HG03095 (cell line): ENCODE measurements around the gene ATP6AP1.

Source experiments
- ATAC-seq: cut with Tn5 transposase; IDR thresholded peaks from one replicate; pipeline ENCODE4 v1.9.1; 2021; ENCODE audit warnings: moderate library complexity; ENCODE audit not compliant: unreplicated experiment

The ATP6AP1 gene

DNA sequence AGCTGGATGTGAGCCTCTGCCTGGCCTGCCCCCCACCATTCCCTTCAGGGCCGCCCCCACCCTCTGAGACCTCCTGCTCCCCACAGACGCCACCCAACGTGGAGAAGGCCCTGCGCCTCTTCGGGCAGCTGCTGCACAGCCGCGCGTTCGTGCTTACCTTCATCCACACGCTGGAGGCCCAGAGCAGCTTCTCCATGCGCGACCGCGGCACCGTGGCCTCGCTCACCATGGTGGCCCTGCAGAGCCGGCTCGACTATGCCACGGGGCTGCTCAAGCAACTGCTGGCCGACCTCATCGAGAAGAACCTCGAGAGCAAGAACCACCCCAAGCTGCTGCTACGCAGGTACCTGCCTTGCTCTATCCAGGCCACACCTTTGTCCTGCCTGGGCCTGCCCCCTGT, 39.7 kb downstream of the ATP6AP1 start:
- no peak for ATAC-seq

GRCh38 chrX:154469114-154469513, 40.6 kb downstream of the ATP6AP1 start:
- no peak for ATAC-seq

- no peak for ATAC-seq
These were observed 41.4 kb downstream of the ATP6AP1 start for GRCh38 chrX:154469880-154470279.

GRCh38 chrX:154470434-154470833, 42.0 kb downstream of the ATP6AP1 start:
- no peak for ATAC-seq

GRCh38 chrX:154470914-154471568, 42.6 kb downstream of the ATP6AP1 start:
- no peak for ATAC-seq

- no peak for ATAC-seq
These were observed 43.6 kb downstream of the ATP6AP1 start for GRCh38 chrX:154471839-154472684.

DNA sequence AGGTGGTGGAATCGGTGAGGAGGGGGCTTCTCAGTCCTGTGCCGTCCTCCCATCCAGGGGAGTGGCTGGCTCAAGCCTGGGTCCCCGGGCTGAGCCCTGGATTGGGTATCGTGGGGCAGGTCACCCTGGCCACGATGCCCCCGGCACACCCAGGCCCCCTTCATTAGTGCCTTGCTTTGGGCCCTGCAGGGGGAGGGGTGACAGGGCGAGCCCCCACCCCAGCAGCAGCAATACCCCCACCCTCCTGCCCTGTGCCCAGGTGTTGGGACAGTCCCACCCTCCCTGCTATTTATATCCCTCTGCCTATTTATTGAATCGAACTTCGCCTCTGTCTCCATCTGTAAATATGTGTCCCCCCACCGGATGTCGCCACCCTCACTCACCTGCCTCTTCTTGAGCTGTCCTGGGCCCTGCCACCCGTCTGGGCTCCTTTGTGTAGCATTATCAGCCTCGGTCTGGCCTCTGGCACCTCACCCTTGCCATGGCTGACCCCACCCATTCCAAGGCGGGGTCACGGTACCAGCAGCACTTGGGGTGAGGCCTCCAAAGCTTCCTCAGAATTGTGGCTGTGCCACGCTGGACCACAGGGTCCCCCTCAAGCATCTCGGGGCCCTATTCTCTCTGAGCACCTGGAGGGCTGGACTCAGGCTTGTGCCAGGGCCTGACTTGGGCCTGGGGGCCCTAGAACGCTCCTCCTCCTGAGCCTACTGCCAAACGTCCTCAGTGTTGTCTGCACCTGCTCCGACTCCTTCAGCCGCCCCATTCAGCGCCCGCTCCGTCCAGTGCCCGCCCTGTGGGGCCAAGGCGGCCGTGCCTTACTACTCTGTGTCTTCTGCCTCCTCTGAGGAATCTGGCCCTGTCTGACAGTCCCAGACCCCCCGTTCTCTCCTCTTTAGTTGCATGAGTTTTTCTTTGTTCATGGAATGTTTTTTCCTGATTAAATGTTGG, 44.5 kb downstream of the ATP6AP1 start:
- ATAC-seq = no peak

DNA sequence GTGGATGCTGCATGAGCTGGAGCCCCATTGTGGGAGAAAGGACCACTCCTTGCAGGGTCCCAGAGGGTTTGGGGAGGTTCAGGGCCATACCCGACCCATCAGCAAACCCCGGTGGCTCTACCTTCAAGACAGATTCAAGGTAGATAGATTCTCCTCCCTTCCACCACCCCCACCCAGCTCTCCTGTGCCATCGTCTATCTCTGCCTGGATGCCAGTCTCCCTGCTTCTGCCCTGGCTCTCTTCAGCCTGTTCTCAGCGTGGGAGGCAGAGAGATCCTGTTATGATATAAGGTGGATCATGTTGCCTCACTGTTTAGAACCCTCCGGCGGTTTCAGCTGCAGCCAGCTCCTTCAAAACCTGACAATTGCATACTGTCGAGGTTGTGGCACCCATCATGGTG, 45.2 kb downstream of the ATP6AP1 start:
- ATAC-seq = no peak

DNA sequence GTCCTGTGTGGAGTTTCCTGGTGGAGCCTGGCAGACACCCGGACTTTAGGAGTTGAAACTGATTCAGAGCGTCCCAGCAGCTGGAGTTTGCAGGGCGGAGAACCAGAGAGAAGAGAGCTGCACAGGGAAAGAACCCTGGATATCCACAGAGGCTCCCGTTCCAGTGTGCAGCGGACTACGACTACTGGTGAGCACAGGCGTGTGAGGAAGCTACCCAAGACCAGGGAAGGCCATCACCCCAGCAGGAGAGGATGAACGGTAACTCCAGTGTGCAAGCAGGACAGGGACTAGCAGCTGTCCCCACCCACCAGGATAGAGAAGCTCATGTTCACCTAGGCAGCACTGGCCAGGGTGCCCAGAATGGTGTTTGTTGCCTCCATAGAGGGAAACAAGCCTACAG, 48.3 kb downstream of the ATP6AP1 start:
- ATAC-seq = no peak

GRCh38 chrX:154477891-154478477, 49.5 kb downstream of the ATP6AP1 start:
- no peak for ATAC-seq

DNA sequence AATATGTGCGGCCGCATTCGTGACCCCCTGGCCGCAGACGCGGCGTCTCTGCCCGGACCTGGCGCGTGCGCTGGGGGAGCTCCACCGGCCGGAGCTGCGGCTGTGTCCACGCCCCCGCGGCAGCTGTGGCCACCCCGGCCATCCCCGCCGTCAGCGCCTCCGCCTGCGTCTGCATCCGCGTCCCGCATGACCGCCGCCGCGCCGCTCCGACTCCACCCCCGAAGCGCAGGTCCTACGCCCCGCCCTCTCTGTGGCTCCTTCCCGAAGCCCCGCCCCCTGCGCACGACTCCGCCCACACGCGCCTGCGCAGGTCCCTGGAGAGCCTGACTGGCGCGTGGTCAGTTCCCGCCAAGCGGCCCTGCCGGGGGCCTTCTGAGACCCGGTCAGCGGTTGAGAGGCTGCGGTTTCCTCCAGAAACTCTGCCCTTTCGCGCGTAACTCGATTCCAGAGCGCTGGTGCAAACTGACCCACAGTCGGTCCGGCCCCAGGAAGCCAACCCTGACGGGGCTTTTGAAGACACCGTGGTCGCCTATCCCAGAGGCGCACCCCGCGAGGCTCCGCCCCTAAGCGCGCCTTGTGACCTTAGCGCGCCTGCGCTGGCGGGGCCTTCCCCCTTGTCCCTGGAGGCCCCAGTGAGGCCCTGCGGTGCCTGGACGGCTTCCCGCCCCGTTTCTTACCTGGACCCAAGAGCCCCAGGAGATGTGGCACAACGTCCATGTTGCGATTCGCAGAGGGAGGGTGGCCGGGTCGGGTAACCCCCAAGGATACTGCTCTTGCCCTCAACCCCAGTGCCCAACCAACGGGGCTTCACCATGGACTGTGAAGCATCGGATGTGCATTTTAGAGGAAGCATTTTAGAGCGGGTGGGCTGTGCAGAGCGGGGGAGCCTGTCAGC, 50.5 kb downstream of the ATP6AP1 start, which contains the start of gene LAGE3:
Gene LAGE3 (minus strand): TSS at position 554 of the 895 bp plus-strand sequence. CDS start 366 bp downstream, at position 188.
- peak; percentile 71 for ATAC-seq

DNA sequence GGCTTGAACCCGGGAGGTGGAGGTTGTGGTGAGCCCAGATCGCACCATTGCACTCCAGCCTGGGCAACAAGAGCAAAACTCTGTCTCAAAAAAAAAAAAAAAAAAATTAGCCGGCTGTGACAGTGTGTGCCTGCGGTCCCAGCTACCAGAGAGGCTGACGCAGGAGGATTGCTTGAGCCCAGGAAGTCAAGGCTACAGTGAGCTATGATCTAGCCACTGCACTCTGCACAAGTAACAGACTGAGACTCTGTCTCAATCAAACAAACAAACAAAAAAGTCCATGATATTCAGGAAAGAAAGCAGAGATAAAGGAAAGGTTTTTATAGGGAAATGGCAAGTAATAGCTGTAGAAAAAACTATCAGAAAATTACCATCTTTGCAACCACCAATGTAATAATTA, 52.7 kb downstream of the ATP6AP1 start:
- no peak for ATAC-seq

- no peak for ATAC-seq
These were observed 53.6 kb downstream of the ATP6AP1 start for GRCh38 chrX:154481911-154482601.

DNA sequence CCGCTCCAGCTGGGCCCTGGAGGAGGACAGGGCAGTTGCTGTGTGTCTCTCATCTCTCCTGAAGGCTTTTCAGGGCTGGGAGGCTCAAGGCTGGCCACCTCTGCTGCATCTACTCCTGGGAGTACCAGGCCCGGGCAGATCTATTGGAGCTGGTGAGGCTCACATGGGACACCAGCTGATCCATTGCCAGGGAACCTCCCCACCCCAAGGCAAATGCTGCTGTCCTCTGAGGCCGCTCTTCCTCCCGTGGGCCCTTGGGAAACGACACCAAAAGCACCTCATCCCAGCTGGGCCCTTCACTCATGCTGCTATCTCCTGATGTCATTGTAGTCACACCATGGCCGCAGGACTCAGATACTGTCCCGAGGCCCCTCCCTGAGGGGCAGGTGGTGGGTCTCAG, 54.3 kb downstream of the ATP6AP1 start:
- no peak for ATAC-seq

- ATAC-seq = no peak
These were observed 54.8 kb downstream of the ATP6AP1 start for GRCh38 chrX:154483325-154483724.

DNA sequence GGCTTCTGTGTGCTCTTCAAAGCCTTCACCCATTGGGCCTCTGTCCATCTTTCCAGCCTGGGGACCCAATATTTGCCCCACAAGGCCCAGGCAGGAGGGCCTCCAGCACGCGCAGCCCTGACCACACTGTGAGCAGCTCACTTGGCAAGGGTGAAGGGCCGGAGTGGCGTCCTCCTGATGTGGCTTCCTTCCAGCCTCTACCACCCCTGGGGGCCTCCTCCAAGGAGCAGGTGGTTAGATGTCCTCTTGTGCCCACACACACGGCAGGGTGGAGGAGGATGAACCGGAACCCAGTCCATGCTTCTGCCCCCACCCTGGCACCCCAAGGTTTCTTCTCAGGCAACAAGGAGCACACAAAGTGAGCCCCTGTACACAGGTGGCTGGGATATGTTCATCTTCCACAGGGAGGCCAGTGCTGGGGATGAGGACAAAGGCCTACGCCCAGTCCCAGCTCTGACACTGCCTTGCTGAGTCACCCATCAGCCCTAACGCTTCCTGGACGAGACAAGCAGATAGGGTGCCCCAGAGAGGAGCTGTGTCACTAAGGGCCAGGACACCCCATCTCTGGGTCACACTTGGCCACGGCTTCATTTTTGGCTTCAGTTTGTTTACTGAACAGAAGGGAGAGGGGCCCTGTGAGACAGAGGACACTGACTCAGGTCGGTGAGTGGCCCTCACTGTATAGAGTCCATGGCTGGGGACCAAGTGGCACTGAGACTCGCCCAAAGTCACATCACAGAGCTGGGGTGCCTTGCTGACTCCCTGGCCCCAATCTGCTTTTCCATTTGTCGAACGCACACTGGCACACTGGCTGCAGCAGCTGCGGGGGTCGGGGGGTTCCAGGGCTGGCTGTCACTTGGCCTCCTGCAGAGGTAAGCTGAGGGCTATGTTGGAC, 56.0 kb downstream of the ATP6AP1 start:
- no peak for ATAC-seq

DNA sequence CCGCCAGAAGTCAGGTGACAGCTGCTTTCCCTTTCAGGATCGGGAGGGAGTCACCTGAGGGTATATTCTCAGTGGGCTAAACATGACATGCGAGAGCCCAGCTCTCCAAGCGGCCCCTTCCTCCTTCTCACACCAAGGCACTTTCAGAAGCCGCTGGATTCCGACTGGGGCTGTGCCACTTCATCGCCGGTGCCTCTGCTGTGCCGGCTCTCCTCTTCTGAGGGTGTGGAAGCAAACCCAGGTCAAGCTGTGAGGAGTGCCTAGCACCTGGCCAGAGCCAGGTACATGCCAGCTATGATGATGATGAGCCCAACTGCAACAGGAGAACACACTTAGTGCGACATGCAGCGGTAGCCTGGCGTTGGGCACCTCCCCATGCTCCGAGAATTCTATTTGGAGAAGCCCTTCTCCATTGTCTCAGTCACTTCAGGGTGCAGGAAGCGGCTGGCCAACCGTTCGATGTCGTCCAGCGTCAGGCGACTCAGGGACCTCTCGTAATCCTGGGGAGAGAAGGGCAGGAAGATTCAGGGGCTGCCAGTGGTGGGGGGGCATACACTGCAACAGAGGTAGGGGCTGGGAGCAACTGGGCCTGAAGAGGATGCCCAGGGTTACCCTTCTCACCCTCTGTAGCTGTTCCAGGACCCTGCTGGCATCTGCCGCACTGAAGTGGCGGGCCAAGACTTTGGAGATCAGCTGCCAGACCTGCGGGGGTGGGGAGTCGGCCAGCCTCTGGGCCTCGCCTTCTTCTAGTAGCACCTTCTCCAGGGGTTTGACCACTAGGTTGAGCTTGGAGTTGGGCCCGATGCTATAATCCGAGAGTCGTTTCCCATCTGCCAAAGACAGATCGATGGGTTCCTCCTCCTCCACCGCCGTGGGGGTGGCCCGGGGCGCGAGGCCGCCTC, 56.9 kb downstream of the ATP6AP1 start:
- ATAC-seq = no peak
